Glutamatergic neuron (in vitro differentiated cells): ENCODE results near the gene ABCG2. TPM values are rescaled to one million over a fixed set of nuclear protein-coding genes. Genes with fewer than 3 reads are reported as not detected.

Experiments used
- DNase-seq: peaks from one replicate; pipeline ENCODE4 v3.0.0; 2022
- H3K27ac Mint-ChIP-seq: one replicate; pipeline ENCODE4 v1.8.0; 2020; ENCODE audit warnings: mild to moderate bottlenecking, mixed read lengths, inconsistent platforms; ENCODE audit not compliant: unreplicated experiment
- H3K27me3 Mint-ChIP-seq: one replicate; pipeline ENCODE4 v1.8.0; 2020; ENCODE audit warnings: mild to moderate bottlenecking, moderate library complexity, mixed read lengths, inconsistent platforms; ENCODE audit not compliant: unreplicated experiment
- H3K36me3 Mint-ChIP-seq: one replicate; pipeline ENCODE4 v1.8.0; 2020; ENCODE audit warnings: mild to moderate bottlenecking, mixed read lengths, inconsistent platforms; ENCODE audit not compliant: unreplicated experiment
- H3K4me1 Mint-ChIP-seq: one replicate; pipeline ENCODE4 v1.8.0; 2020; ENCODE audit warnings: mild to moderate bottlenecking, low read depth, mixed read lengths, inconsistent platforms; ENCODE audit not compliant: unreplicated experiment
- H3K4me3 Mint-ChIP-seq: one replicate; pipeline ENCODE4 v1.8.0; 2020; ENCODE audit warnings: mild to moderate bottlenecking, mixed read lengths, inconsistent platforms; ENCODE audit not compliant: unreplicated experiment
- H3K9me3 Mint-ChIP-seq: one replicate; pipeline ENCODE4 v1.8.0; 2020; ENCODE audit warnings: mild to moderate bottlenecking, moderate library complexity, mixed read lengths, inconsistent platforms; ENCODE audit not compliant: unreplicated experiment
- CTCF ChIP-seq: fragments of 200-600 bp; sonication (generic); IDR thresholded peaks from one replicate; pipeline ENCODE4 v1.5.0; 2021; ENCODE audit not compliant: partially characterized antibody, unreplicated experiment
- long read RNA-seq: library from polyadenylated mRNA; unstranded; transcript quantifications from one replicate; pipeline ENCODE4 v2.0.0, GENCODE V29; 2020; ENCODE audit not compliant: unreplicated experiment
- total RNA-seq: library from RNA; stranded (reverse); fragmentation: NEBNext Ultra II Directional; extraction: Animal tissue kit (Norgen Biotek cat#: 25700); gene quantifications from one replicate; pipeline ENCODE4 v1.2.1, GENCODE V29; 2021; ENCODE audit not compliant: unreplicated experiment

The ABCG2 gene
- not detected for total RNA-seq
- long read RNA-seq, result 0 reads

GRCh38 chr4:88158489-88159228 lies at the start of gene ABCG2:
ABCG2 (minus strand) TSS chr4:88158639; CDS start chr4:88139995, 18,644 bp downstream.
- H3K27ac Mint-ChIP-seq, result no peak within 1 kb of the TSS
- H3K4me1 Mint-ChIP-seq, result peaks cover 3% of the 10 kb centered on the region
- H3K27me3 Mint-ChIP-seq, result peaks cover 4% of the 10 kb centered on the region
- no peaks in the 10 kb centered on the region for H3K9me3 Mint-ChIP-seq
- no peaks in the 10 kb centered on the region for H3K36me3 Mint-ChIP-seq
- TF ChIP-seq CTCF, result no peak
- DNase-seq, result peak; percentile 47
- H3K4me3 Mint-ChIP-seq, result peak within 1 kb of the TSS; percentile 89

- Mint-ChIP-seq H3K9me3 (no peaks in the 10 kb centered on the region), H3K4me1 (no peaks in the 10 kb centered on the region), H3K27me3 (no peaks in the 10 kb centered on the region), H3K4me3 (no peak overlapping the region), H3K36me3 (no peaks in the 10 kb centered on the region), H3K27ac (no peak overlapping the region)
- no peak for TF ChIP-seq CTCF
- no peak for DNase-seq
Measured at GRCh38 chr4:88208156-88208555, 49.7 kb upstream of the ABCG2 start.

- no peak overlapping the region for H3K4me3 Mint-ChIP-seq
- H3K27ac Mint-ChIP-seq, result no peak overlapping the region
- H3K36me3 Mint-ChIP-seq, result no peaks in the 10 kb centered on the region
- no peak for TF ChIP-seq CTCF
- no peak for DNase-seq
- H3K4me1 Mint-ChIP-seq, result no peaks in the 10 kb centered on the region
- no peaks in the 10 kb centered on the region for H3K9me3 Mint-ChIP-seq
- H3K27me3 Mint-ChIP-seq, result no peaks in the 10 kb centered on the region
Measured at GRCh38 chr4:88207171-88207570, 48.7 kb upstream of the ABCG2 start.

- DNase-seq, result no peak
- Mint-ChIP-seq H3K36me3 (no peaks in the 10 kb centered on the region), H3K27me3 (no peaks in the 10 kb centered on the region), H3K27ac (no peak overlapping the region), H3K9me3 (no peaks in the 10 kb centered on the region), H3K4me1 (no peaks in the 10 kb centered on the region), H3K4me3 (no peak overlapping the region)
- no peak for TF ChIP-seq CTCF
Measured at GRCh38 chr4:88204882-88205281, 46.4 kb upstream of the ABCG2 start.

GRCh38 chr4:88202443-88202842 lies 44.0 kb upstream of the ABCG2 start:
- Mint-ChIP-seq H3K4me3 (no peak overlapping the region), H3K27ac (no peak overlapping the region), H3K4me1 (no peaks in the 10 kb centered on the region), H3K27me3 (no peaks in the 10 kb centered on the region), H3K9me3 (no peaks in the 10 kb centered on the region), H3K36me3 (no peaks in the 10 kb centered on the region)
- no peak for TF ChIP-seq CTCF
- no peak for DNase-seq
